Progenitor cell of endocrine pancreas (in vitro differentiated cells): ENCODE measurements around the gene DIP2A. TPM values are rescaled to one million over a fixed set of nuclear protein-coding genes. Genes with fewer than 3 reads are reported as not detected.

Source experiments
- DNase-seq: peaks from one replicate; pipeline ENCODE4 v3.0.0; 2021; ENCODE audit warnings: low spot score; ENCODE audit not compliant: unreplicated experiment
- H3K27ac Mint-ChIP-seq: 2 replicates; pipeline ENCODE4 v1.8.0; 2021; ENCODE audit warnings: mild to moderate bottlenecking, moderate library complexity, mixed read lengths
- H3K27me3 Mint-ChIP-seq: 2 replicates; pipeline ENCODE4 v1.8.0; 2021; ENCODE audit warnings: mixed read lengths
- H3K36me3 Mint-ChIP-seq: 2 replicates; pipeline ENCODE4 v1.8.0; 2022; ENCODE audit warnings: mixed read lengths; ENCODE audit not compliant: insufficient read depth
- H3K4me1 Mint-ChIP-seq: 2 replicates; pipeline ENCODE4 v1.8.0; 2021; ENCODE audit warnings: low read depth, mixed read lengths
- H3K4me3 Mint-ChIP-seq: 2 replicates; pipeline ENCODE4 v1.8.0; 2021; ENCODE audit warnings: low read depth, mild to moderate bottlenecking, moderate library complexity, mixed read lengths
- H3K9me3 Mint-ChIP-seq: 2 replicates; pipeline ENCODE4 v1.8.0; 2021; ENCODE audit warnings: low read depth, mixed read lengths
- total RNA-seq: library from RNA; stranded (reverse); gene quantifications from 2 replicates; pipeline ENCODE4 v1.2.1, GENCODE V29; 2021
- TF ChIP-seq, protein P1 (sequence below): fragments of 200-600 bp; sonication (generic); IDR thresholded peaks from one replicate; pipeline ENCODE4 v1.5.0; 2021; ENCODE audit warnings: antibody characterized with exemption, mild to moderate bottlenecking; ENCODE audit not compliant: unreplicated experiment

Gene DIP2A
- total RNA-seq, 1 donor from 2014 or later: 70.2 TPM

DNA sequence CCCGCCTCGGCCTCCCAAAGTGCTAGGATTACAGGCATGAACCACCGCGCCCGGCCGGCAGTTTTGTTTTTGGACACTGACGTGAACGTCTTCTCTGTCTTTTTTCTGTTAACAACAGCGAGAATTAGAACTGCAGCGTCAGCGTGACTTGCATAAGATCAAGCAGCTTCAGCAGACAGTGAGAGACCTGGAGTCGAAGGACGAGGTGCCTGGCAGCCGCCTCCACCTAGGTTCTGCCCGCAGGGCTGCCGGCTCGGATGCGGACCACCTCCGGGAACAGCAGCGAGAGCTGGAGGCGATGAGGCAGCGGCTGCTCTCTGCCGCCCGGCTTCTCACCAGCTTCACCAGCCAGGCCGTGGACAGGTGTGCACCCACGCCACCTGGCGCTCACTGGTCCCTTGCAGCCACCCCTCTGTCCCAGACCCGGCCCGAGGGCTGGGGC is 22.9 kb upstream of the DIP2A start:
- Mint-ChIP-seq H3K4me3 (no peak overlapping the region), H3K4me1 (no peaks in the 10 kb centered on the region), H3K27me3 (no peaks in the 10 kb centered on the region), H3K27ac (no peak overlapping the region), H3K36me3 (peaks cover 26% of the 10 kb centered on the region), H3K9me3 (no peaks in the 10 kb centered on the region)
- TF ChIP-seq, protein P1, sequence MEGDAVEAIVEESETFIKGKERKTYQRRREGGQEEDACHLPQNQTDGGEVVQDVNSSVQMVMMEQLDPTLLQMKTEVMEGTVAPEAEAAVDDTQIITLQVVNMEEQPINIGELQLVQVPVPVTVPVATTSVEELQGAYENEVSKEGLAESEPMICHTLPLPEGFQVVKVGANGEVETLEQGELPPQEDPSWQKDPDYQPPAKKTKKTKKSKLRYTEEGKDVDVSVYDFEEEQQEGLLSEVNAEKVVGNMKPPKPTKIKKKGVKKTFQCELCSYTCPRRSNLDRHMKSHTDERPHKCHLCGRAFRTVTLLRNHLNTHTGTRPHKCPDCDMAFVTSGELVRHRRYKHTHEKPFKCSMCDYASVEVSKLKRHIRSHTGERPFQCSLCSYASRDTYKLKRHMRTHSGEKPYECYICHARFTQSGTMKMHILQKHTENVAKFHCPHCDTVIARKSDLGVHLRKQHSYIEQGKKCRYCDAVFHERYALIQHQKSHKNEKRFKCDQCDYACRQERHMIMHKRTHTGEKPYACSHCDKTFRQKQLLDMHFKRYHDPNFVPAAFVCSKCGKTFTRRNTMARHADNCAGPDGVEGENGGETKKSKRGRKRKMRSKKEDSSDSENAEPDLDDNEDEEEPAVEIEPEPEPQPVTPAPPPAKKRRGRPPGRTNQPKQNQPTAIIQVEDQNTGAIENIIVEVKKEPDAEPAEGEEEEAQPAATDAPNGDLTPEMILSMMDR: no peak
- no peak for DNase-seq

DNA sequence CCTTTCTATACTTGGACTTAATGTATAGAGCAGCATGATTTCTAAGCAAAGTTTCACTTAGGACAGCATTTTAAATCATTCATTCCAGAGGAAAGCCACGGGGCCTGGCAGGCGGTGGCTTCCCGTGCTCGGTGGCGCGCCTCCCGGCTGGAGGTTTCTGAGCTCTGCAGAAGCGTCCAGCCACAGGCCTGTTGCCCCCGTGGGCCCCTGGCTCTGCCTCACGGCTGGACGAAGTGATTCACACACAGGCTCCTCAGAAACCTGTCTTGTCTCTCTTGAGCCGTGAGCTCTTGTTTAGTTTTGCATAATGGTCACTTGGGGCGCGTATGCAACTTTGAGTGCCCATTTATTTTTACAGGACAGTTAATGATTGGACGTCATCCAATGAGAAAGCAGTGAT is 22.1 kb upstream of the DIP2A start:
- no peak overlapping the region for H3K4me3 Mint-ChIP-seq
- peaks cover 29% of the 10 kb centered on the region for H3K36me3 Mint-ChIP-seq
- TF ChIP-seq, protein P1: no peak
- H3K27me3 Mint-ChIP-seq: no peaks in the 10 kb centered on the region
- DNase-seq: no peak
- no peaks in the 10 kb centered on the region for H3K9me3 Mint-ChIP-seq
- no peaks in the 10 kb centered on the region for H3K4me1 Mint-ChIP-seq
- H3K27ac Mint-ChIP-seq: no peak overlapping the region

DNA sequence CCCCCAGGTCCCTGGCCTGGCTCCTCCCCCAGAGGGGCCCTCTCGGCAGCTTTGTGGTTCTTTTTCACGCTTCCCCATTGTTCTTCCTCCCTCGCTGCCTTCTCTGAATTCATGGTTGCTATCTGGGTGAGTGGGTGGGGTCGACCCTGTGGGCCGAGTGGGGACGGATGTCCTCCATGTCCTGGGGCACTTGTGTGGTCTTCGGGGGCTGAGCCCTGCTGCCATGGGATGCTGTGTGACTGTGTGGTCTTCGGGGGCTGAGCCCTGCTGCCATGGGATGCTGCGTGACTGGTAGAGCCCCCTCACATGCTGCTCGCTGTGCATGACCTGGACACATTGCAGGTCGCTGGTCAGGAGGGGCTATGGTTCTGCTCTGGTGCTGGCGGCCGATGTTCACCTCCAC is 21.6 kb upstream of the DIP2A start:
- DNase-seq: no peak
- Mint-ChIP-seq H3K9me3 (no peaks in the 10 kb centered on the region), H3K27me3 (no peaks in the 10 kb centered on the region), H3K4me1 (no peaks in the 10 kb centered on the region), H3K4me3 (no peak overlapping the region), H3K27ac (peak overlapping the region; percentile 13), H3K36me3 (peaks cover 25% of the 10 kb centered on the region)
- TF ChIP-seq, protein P1: no peak

DNA sequence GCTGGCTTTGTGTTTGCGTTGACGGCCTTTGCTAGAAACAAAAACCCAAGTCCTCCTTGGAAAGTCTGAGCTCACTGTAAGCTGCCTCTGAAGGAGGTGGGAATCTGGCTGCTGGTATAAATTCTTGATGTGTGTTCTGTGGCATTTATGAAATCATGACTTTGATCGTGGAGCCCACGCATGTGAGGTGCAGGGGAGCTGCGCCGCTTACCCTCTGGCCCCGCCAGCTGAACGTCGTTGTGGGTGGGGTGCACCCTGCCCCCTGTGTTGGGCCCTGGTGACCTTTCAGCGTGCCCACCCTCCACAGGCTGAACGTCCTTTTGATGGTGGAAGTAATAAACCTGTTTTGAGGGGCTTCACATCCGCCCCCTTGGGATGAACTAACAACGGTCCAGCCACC is 21.2 kb upstream of the DIP2A start:
- peaks cover 2% of the 10 kb centered on the region for H3K4me1 Mint-ChIP-seq
- peaks cover 26% of the 10 kb centered on the region for H3K36me3 Mint-ChIP-seq
- TF ChIP-seq, protein P1: no peak
- peak overlapping the region; percentile 13 for H3K27ac Mint-ChIP-seq
- no peaks in the 10 kb centered on the region for H3K9me3 Mint-ChIP-seq
- H3K4me3 Mint-ChIP-seq: no peak overlapping the region
- DNase-seq: no peak
- H3K27me3 Mint-ChIP-seq: no peaks in the 10 kb centered on the region

DNA sequence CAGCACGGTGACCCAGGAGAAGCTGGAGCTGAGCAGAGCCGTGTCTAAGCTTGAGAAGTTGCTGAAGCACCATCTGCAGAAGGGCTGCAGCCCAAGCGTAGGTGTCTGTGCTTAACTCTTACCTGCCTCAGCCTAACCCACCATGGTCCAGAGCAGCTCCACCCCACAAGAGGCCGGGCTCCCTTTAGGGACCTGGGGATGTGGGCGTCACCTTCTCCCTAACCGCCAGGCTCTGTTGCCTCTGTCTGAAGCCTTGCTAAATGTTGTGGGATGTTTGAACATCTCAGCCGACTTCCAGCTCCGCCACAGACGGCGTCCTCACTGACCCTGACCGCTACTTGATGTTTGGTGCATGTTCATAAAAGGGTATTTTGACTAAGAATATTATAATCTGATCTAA is 20.4 kb upstream of the DIP2A start:
- Mint-ChIP-seq H3K27me3 (no peaks in the 10 kb centered on the region), H3K27ac (no peak overlapping the region), H3K9me3 (no peaks in the 10 kb centered on the region), H3K36me3 (peaks cover 27% of the 10 kb centered on the region), H3K4me1 (peaks cover 3% of the 10 kb centered on the region), H3K4me3 (no peak overlapping the region)
- TF ChIP-seq, protein P1: no peak
- no peak for DNase-seq
